Hypothalamus (tissue), 51 donors: ENCODE results near the gene IPO13.
A peak's percentile ranks its signal among the peaks of the same experiment; 100 is the strongest.

Experiments
- DNase-seq, 51 donors: peaks; one replicate each; lab custom pipeline; 2025; lab: John Stamatoyannopoulos, UW

Gene IPO13

GRCh38 chr1:43984855-43985254, 38.1 kb downstream of the IPO13 start:
- DNase-seq, result no peak

GRCh38 chr1:43985984-43986595, 39.3 kb downstream of the IPO13 start:
- DNase-seq, result no peak

- DNase-seq, result no peak
Measured at GRCh38 chr1:43986712-43987111, 40.0 kb downstream of the IPO13 start.

GRCh38 chr1:43987159-43987902, 40.6 kb downstream of the IPO13 start:
- DNase-seq, result no peak

DNA sequence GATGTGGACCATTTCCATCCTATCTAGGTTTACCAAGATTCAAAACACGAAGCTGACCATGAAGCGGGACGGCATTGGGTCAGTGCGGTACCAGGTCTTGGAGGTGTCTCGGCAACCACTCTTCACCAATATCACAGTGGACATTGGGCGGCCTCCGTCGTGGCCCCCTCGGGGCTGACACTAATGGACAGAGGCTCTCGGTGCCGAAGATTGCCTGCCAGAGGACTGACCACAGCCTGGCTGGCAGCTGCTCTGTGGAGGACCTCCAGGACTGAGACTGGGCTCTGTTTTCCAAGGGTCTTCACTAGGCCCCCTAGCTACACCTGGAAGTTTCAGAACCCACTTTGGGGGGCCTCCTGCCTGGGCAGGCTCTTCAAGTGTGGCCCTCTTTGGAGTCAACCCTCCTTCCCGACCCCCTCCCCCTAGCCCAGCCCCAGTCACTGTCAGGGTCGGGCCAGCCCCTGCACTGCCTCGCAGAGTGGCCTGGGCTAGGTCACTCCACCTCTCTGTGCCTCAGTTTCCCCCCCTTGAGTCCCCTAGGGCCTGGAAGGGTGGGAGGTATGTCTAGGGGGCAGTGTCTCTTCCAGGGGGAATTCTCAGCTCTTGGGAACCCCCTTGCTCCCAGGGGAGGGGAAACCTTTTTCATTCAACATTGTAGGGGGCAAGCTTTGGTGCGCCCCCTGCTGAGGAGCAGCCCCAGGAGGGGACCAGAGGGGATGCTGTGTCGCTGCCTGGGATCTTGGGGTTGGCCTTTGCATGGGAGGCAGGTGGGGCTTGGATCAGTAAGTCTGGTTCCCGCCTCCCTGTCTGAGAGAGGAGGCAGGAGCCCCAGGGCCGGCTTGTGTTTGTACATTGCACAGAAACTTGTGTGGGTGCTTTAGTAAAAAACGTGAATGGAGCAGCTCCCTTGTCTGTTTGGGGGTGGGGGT, 43.8 kb downstream of the IPO13 start:
- no peak for DNase-seq

GRCh38 chr1:43991200-43991475, 44.4 kb downstream of the IPO13 start:
- DNase-seq, result no peak

DNA sequence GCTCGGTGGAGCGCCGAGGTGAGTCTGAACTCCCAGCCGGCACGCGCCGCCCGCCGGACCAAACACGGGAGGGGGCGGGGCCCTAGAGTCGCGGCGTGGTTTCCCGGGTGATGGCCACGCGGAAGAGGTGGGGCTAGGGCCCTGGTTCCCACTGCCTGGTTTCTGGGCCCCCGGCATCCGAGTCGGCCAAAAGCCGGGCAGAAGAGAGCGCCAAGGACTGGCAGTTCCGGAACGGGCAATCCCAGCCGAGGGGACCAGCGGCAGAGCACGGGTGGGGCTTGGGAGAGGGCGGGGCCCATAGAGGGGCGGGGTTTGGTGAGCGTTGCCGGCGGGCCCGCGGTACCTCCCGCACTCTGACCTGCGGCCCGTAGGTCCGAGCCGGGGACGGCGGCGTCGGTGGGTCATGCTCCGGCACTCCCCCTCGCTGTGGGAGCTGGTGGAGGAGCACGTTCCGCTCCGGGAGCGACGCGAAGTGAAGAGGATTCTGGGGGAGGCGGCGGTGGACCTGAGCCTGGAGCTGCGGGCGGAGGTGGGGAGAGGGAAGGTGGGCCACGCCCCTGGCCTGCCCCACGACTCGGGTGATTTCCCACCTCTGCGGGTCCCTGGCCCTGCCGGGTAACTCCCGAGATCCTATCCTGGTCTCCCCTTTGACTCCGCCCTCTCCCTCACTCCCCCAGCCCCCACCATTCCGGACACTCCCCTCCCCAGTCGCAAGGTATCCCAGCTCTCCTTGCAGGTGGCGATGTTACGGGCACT, 44.9 kb downstream of the IPO13 start, which contains the start of gene CCDC24:
CCDC24 (plus strand) TSS at position 124 of the 756 bp plus-strand sequence; CDS start at position 404, 280 bp downstream.
- peak in 49 of 51 donors; percentile 20 to 90 (median 79) for DNase-seq

DNA sequence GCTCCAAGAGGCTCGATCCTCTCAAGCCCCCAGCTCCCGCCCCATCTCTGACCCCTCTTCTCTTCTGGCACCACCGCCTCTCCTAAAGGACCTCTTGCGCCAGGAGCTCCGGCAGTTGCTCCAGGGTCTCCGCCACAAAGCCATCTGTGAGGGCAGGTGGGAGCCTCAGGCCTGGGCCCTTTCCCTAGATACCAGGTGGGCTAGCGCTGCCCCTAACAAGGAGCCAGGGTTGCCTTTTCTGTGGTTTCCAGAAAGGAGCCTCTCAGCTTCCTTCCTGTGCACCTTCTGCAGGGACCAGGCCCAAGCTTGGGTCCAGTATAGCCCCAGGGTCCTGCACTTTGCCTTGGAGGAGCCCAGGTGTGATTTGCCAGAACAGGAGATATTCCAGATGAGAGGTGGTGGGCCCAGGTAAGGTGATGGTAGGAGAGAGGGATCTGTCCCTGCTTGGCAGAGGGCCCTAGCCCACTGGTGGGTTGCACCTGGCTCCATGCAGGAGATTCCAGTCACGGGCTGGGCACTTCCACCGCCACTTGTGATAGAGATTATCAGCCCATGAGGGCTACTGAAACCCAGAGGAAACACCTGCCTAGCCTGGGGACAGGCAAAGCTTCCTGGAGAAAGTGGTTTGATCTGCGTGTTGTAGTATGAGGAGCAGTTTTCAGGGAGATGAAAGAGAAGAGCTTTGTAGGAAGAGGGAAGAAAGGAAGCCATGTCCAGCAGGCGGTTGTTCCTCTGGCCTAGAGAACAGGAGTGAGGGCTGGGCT, 45.7 kb downstream of the IPO13 start:
- peak in 1 of 51 donors; percentile 34 for DNase-seq

GRCh38 chr1:43993206-43993914, 46.6 kb downstream of the IPO13 start:
- DNase-seq, result no peak

- no peak for DNase-seq
Measured at GRCh38 chr1:43994071-43994470, 47.3 kb downstream of the IPO13 start.

DNA sequence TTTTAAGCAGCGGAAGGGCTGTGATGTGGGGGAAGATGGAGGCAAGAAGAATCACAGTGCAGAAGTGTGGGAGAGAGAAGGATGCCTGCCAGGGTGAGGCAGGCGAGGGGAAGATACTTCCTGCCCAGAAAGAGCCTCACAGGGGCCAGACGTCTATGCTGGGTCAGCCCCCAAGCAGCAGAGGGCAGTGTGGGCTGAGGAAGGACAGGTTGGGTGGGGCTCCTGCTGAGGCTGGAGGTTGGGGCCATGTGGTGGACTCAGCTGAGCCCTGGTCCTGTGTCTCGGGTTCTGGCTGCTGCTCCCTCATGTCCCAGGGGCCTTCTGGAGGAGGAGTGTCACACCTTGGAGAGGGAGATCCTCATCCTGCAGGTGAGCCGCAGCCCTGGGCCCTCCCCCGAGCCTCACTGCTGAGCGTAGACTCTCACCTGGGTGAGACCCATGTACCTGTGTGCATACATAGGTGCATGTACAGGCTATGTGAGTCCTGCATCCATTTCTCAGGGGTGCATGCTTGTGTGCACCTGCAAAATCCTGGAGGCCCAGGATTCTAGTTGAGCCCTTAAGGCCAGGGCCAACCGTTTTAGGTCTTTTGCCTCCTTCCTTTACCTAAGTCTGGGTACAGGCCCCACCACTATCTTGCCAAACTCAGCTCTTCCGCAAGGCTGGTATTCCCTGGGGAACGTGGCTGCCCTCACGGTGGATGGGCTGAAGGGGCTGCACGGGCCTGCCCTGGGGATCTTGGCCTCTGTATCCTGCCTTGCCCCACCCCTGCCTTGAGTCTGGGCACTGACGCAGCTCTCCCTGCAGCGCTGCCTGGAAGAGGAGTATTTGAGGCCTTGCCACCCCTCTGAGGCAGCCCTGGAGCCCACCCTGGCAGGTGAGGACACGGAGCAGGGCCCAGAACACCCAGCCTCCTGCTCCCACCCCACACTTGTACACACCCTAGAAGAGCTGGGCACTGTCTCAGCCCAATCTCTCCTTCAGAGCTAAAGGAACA, 48.3 kb downstream of the IPO13 start:
- DNase-seq, result peak in 4 of 51 donors; percentile 10 to 15 (median 12)

DNA sequence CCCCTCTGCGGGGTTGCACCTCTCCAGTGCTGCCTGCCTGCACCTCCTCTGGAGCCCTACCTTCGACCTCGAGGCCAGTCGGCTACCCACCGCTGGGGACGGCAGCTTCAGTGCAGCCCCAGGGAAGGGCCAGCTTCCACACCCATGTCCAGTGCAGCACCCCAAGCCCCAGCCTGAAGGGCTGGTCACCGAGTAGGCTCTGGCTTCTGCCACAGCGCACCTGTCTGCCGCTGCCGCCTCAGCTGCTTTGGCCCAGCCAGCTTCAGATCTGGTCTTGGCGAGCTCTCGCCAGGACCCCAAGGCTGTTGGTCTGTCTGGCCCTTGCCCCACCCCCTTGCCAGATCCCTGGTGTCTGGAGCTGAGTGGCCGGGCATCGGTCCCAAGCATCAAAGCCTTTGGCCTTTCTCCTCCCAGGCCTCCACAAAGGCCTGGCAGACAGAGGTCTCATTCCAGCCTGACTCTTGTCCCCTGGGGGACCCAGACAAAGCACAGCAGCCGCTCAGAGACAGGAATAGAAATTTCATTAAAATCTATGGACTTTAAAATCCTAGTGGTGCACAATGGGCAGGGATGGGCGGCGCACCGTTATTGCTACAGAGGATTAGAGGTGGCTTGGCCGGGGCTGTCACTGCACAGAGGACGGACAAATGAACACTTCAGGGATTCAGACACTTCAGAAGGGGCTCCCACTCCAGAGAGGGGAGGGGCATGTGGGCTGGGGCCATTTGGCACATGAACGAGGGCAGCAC, 49.4 kb downstream of the IPO13 start:
- DNase-seq, result peak in 13 of 51 donors; percentile 11 to 46 (median 31)

DNA sequence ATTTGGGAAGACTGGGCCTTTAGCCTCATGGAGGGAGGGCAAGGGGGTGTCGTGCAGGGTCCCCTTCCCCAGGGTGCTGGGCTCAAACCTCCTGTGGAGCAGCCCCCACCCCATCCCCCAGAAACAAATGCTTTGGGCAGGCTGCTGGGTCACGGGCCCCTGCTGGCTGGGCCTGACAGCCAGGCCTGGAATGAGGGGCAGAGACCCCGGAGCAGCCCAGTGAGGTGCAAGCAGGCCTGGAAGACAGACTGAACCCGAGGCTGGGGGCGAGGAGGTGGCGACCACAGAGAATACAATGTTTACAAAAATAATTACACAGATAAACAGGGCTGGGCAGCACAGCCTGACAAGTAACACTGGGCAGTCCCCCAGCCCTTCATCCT, 50.0 kb downstream of the IPO13 start:
- DNase-seq, result no peak

DNA sequence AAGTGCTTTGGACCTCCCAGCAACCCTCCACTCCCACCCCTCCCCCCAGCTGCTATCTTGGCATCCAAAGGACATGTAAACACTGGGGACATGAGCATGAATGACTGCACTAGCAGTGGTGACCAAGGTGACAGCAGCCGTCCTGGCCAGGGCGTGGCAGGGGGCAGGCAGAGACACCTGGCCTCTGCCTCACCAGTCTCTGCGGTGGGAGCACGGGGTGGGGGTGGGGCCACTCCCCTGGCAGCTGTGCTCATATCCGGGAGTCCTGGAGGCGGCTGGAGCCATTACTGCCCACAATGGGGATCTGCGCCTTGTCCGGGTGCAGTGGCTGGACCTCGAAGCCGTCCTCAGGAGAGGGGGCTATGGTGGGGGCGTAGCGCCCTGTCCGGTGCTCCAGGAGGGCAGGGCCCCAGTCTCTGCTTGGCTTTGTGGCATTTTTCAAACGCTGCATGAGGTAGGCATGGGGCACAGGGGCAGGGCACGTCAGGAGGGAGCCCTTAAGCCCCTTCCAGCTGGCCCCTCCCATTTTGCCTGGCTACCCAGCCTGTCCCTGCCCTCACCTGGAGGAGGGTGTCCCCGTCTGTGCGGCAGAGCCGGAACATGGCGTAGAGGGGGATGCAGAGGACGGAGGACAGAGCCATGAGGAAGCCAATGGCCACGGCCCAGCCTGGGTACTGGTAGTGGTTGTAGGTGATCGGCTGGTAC, 50.7 kb downstream of the IPO13 start:
- DNase-seq, result no peak

- no peak for DNase-seq
Measured at GRCh38 chr1:43998000-43998378, 51.2 kb downstream of the IPO13 start.

DNA sequence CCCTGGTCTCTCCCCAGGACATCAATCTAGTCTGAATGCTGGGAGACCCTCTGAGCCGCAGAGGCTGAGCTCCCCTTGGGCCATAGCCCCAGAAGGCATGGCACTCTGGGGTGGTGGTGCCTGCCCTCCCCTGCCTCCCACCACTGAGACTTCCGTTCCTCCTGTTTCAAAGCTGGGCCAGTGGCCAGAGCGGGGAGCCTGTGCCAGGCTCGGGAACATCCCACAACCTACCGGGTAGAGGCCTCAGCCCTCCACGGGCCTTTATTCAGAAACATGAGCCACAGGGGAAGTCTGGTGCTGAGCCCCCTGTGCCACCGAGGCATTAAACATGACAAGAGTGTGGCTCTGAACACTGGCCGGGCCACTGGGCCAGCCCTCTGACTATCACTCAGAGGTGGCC, 52.7 kb downstream of the IPO13 start:
- DNase-seq, result peak in 17 of 51 donors; percentile 10 to 47 (median 27)
